ENCODE measurements around the gene SLC34A1. TPM values are rescaled to one million over a fixed set of nuclear protein-coding genes. Genes with fewer than 3 reads are reported as not detected.

Gene SLC34A1
- total RNA-seq, 1 experiment from 2014 or later = not detected

DNA sequence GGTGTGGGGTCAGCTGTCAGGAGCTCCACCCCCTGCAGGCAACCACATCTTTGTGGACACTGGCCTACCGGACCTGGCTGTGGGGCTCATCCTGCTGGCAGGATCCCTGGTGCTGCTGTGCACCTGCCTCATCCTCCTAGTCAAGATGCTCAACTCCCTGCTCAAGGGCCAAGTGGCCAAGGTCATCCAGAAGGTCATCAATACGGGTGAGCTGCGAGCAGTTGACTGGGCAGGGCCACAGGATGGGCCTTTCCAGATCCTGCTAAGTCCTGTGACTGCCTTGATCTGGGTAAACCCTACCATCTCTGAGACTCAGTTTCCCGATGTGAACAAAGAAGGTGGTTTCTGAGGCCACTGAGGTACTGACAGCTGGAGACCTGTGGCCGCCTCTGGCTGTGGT is 9.8 kb downstream of the SLC34A1 start:
- Histone ChIP-seq H3K4me1 (peaks cover 13% of the 10 kb centered on the region), H3K27me3 (replicated peaks; ENCODE audit: control insufficient read depth, insufficient read depth, low read length) (no peaks in the 10 kb centered on the region), H3K9me3 (no peaks in the 10 kb centered on the region), H3K4me3 (ENCODE audit: low read depth, low read length) (no peak overlapping the region), H3K36me3 (ENCODE audit: control insufficient read depth, insufficient read depth, low read length) (no peaks in the 10 kb centered on the region)
- no peak for DNase-seq
- no TSS peak for BruUV-seq (replicated peaks)
- Mint-ChIP-seq H3K36me3 (ENCODE audit: insufficient read depth, unreplicated experiment) (peaks cover 12% of the 10 kb centered on the region), H3K27me3 (ENCODE audit: insufficient read depth, unreplicated experiment) (peaks cover 3% of the 10 kb centered on the region), H3K27ac (ENCODE audit: unreplicated experiment) (no peak overlapping the region), H3K9me3 (ENCODE audit: unreplicated experiment) (no peaks in the 10 kb centered on the region), H3K4me1 (ENCODE audit: low read depth, unreplicated experiment) (peaks cover 16% of the 10 kb centered on the region), H3K4me3 (ENCODE audit: unreplicated experiment) (no peak overlapping the region)
- TF ChIP-seq, protein P1, sequence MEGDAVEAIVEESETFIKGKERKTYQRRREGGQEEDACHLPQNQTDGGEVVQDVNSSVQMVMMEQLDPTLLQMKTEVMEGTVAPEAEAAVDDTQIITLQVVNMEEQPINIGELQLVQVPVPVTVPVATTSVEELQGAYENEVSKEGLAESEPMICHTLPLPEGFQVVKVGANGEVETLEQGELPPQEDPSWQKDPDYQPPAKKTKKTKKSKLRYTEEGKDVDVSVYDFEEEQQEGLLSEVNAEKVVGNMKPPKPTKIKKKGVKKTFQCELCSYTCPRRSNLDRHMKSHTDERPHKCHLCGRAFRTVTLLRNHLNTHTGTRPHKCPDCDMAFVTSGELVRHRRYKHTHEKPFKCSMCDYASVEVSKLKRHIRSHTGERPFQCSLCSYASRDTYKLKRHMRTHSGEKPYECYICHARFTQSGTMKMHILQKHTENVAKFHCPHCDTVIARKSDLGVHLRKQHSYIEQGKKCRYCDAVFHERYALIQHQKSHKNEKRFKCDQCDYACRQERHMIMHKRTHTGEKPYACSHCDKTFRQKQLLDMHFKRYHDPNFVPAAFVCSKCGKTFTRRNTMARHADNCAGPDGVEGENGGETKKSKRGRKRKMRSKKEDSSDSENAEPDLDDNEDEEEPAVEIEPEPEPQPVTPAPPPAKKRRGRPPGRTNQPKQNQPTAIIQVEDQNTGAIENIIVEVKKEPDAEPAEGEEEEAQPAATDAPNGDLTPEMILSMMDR (IDR thresholded peaks at IDR 0.05; ENCODE audit: insufficient read depth in 1 of 2, low read depth in 1 of 2, low read length in 1 of 2, severe bottlenecking in 1 of 2, unreplicated experiment in 1 of 2) = no peak
- CTCF ChIA-PET = no interaction called here
- POLR2A ChIA-PET = no interaction called here
- intact Hi-C loops (cut with micrococcal nuclease; ENCODE audit: unreplicated experiment) = no loop called here

DNA sequence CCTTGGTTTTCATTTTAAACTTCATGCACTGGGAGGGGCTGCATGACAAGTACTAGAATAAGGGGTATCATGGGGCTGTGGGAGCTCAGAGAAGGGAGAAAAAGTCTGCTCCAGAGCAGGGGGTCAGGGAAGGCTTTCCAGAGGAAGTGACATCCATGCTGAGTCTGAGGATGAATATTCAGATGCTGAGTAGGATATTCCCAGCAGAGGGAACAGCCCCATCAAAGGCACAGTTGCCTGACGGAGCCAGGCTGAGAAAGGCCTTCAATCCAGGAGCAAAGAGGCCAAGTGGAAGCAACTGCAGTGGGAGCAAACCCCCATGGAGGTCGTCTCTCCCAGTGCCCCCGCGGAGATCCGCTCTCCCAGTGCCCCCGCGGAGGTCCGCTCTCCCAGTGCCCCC is 11.8 kb downstream of the SLC34A1 start:
- BruUV-seq (replicated peaks) = no TSS peak
- Mint-ChIP-seq H3K36me3 (ENCODE audit: insufficient read depth, unreplicated experiment) (peaks cover 3% of the 10 kb centered on the region), H3K4me1 (ENCODE audit: low read depth, unreplicated experiment) (peaks cover under 1% of the 10 kb centered on the region), H3K9me3 (ENCODE audit: unreplicated experiment) (no peaks in the 10 kb centered on the region), H3K4me3 (ENCODE audit: unreplicated experiment) (no peak overlapping the region), H3K27me3 (ENCODE audit: insufficient read depth, unreplicated experiment) (peaks cover 3% of the 10 kb centered on the region), H3K27ac (ENCODE audit: unreplicated experiment) (no peak overlapping the region)
- no peak overlapping the region for H3K4me3 ChIP-seq (ENCODE audit: low read depth, low read length)
- ChIA-PET POLR2A (no interaction called here), CTCF (no interaction called here)
- H3K36me3 ChIP-seq (ENCODE audit: control insufficient read depth, insufficient read depth, low read length) = no peaks in the 10 kb centered on the region
- TF ChIP-seq, protein P1 (IDR thresholded peaks at IDR 0.05; ENCODE audit: insufficient read depth in 1 of 2, low read depth in 1 of 2, low read length in 1 of 2, severe bottlenecking in 1 of 2, unreplicated experiment in 1 of 2) = no peak
- intact Hi-C loops (cut with micrococcal nuclease; ENCODE audit: unreplicated experiment) = no loop called here
- DNase-seq = no peak
- H3K27me3 ChIP-seq (replicated peaks; ENCODE audit: control insufficient read depth, insufficient read depth, low read length) = no peaks in the 10 kb centered on the region
- H3K4me1 ChIP-seq = no peaks in the 10 kb centered on the region
- H3K9me3 ChIP-seq = no peaks in the 10 kb centered on the region

DNA sequence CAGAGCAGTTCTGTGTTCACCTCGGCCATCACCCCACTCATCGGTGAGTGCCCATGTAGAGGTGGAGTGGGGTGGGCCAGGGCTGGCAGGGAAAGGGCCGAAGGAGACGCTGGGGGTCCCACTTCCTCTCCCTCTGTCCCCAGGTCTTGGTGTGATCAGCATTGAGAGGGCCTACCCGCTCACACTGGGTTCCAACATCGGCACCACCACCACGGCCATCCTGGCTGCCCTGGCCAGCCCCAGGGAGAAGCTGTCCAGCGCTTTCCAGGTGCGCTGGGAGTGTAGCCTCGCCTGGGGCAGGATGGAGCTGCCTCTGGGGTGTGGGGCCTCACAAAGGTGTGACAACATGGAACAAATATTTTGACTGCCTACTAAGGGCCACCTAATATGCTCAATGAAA is 12.6 kb downstream of the SLC34A1 start:
- BruUV-seq (replicated peaks) = no TSS peak
- Mint-ChIP-seq H3K4me1 (ENCODE audit: low read depth, unreplicated experiment) (peaks cover 6% of the 10 kb centered on the region), H3K27ac (ENCODE audit: unreplicated experiment) (no peak overlapping the region), H3K9me3 (ENCODE audit: unreplicated experiment) (no peaks in the 10 kb centered on the region), H3K4me3 (ENCODE audit: unreplicated experiment) (no peak overlapping the region), H3K36me3 (ENCODE audit: insufficient read depth, unreplicated experiment) (no peaks in the 10 kb centered on the region), H3K27me3 (ENCODE audit: insufficient read depth, unreplicated experiment) (peaks cover 3% of the 10 kb centered on the region)
- DNase-seq = no peak
- Histone ChIP-seq H3K27me3 (replicated peaks; ENCODE audit: control insufficient read depth, insufficient read depth, low read length) (no peaks in the 10 kb centered on the region), H3K4me3 (ENCODE audit: low read depth, low read length) (no peak overlapping the region), H3K9me3 (no peaks in the 10 kb centered on the region), H3K4me1 (no peaks in the 10 kb centered on the region), H3K36me3 (ENCODE audit: control insufficient read depth, insufficient read depth, low read length) (no peaks in the 10 kb centered on the region)
- intact Hi-C loops (cut with micrococcal nuclease; ENCODE audit: unreplicated experiment) = no loop called here
- ChIA-PET POLR2A (interaction anchor here (0.5 kb wide), 1 partner anchor 66 kb away, joined by 3 read pairs; no protein-coding TSS in a partner anchor), CTCF (interaction anchor here (0.6 kb wide), 1 partner anchor 28 kb away, joined by 3 read pairs; no protein-coding TSS in a partner anchor)
- TF ChIP-seq, protein P1 (IDR thresholded peaks at IDR 0.05; ENCODE audit: insufficient read depth in 1 of 2, low read depth in 1 of 2, low read length in 1 of 2, severe bottlenecking in 1 of 2, unreplicated experiment in 1 of 2) = no peak
